ENCODE measurements around the gene DYNC2I2.

DNA sequence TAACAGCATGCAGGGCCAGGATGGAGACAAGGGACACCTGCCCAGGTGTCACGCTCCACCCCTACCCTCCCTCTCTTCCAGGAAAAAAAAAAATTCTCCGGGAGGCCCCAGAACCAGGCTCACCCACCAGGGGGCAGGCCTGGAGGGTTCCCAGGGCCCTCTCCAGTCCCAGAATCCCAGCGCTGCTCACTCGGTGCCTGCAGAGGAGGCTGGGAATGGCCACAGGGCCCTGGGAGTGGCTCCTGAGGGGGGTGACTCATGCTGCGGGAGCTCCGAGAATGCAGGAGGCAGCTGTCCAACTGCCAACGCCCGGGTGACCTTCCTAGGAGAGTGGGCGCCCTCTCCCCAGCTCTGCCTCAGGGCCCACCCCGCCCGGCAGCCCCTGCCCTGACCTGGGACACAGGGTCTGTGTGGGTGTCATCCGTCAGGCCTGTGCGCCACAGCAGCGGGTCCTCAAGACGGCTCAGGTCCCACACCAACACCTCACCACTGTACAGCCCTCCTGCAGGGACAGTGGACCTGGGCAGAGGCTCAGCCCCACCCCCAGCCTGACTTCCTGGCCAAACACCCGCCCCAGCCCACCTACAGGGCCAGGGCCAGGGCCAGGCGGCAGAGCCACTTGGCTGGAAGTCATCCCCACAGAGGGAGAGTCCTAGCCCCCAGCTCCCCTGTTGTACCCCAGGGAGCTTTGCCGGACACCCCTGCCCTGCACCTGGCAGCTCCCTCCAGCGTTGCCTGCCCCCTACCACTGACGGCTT is 21.2 kb downstream of the DYNC2I2 start:
- peak; percentile 33 to 87 (median 80) for TF ChIP-seq CTCF (IDR thresholded peaks at IDR 0.05)
- no peak for TF ChIP-seq POLR2A (IDR thresholded peaks at IDR 0.05)

All from breast epithelium (tissue), 3 donors.